Fibroblast of lung (primary cell): ENCODE data around the gene HMG20A. TPM values are rescaled to one million over a fixed set of nuclear protein-coding genes. Genes with fewer than 3 reads are reported as not detected.
A peak's percentile ranks its signal among the peaks of the same experiment; 100 is the strongest.

Experiments used
- DNase-seq, 2 donors: peaks; one replicate each; pipeline versions ENCODE4 v3.0.0 to v3.0.0-alpha.2; 2010; ENCODE audit warnings: low read depth in 2 of 2
- H2AFZ ChIP-seq: 2 replicates; pipeline ENCODE4 v1.5.1; 2012; ENCODE audit warnings: low read length, control low read depth, inconsistent platforms
- H3K27ac ChIP-seq: 2 replicates; pipeline ENCODE4 v1.5.1; 2011; ENCODE audit warnings: low read length, control low read depth; ENCODE audit not compliant: insufficient read depth
- H3K27me3 ChIP-seq: 2 replicates; pipeline ENCODE4 v1.5.1; 2011; ENCODE audit warnings: mild to moderate bottlenecking, low read length; ENCODE audit not compliant: control insufficient read depth, insufficient read depth
- H3K36me3 ChIP-seq: 2 replicates; pipeline ENCODE4 v1.5.1; 2011; ENCODE audit warnings: low read length; ENCODE audit not compliant: control insufficient read depth, insufficient read depth
- H3K4me1 ChIP-seq: 2 replicates; pipeline ENCODE4 v1.5.1; 2011; ENCODE audit warnings: low read length; ENCODE audit not compliant: control insufficient read depth, insufficient read depth; ENCODE audit errors: extremely low read depth
- H3K4me2 ChIP-seq: 2 replicates; pipeline ENCODE4 v1.5.1; 2011; ENCODE audit warnings: low read length, control low read depth; ENCODE audit not compliant: insufficient read depth; ENCODE audit errors: extremely low read depth
- H3K4me3 ChIP-seq, 4 experiments: fragments of 200-600 bp in 1 of 4; sonication (generic) in 1 of 4; replicated peaks in 1 of 4; 2 replicates each; pipeline ENCODE4 v1.5.1; 2011 to 2016; ENCODE audit warnings: low read length in 4 of 4, low read depth in 3 of 4, mild to moderate bottlenecking in 3 of 4, control low read depth in 2 of 4, inconsistent platforms in 1 of 4, mixed read lengths in 1 of 4; ENCODE audit not compliant: insufficient read depth in 1 of 4; ENCODE audit errors: control extremely low read depth in 1 of 4
- H3K79me2 ChIP-seq: 2 replicates; pipeline ENCODE4 v1.5.1; 2012; ENCODE audit warnings: mild to moderate bottlenecking, low read length, inconsistent platforms; ENCODE audit not compliant: control insufficient read depth, insufficient read depth
- H3K9ac ChIP-seq: 2 replicates; pipeline ENCODE4 v1.5.1; 2011; ENCODE audit warnings: mild to moderate bottlenecking, low read length, control low read depth; ENCODE audit not compliant: insufficient read depth
- H3K9me3 ChIP-seq: 2 replicates; pipeline ENCODE4 v1.5.1; 2012; ENCODE audit warnings: low read depth, low read length; ENCODE audit not compliant: control insufficient read depth, insufficient read depth
- H4K20me1 ChIP-seq: 2 replicates; pipeline ENCODE4 v1.5.1; 2011; ENCODE audit warnings: low read length; ENCODE audit not compliant: control insufficient read depth, insufficient read depth; ENCODE audit errors: extremely low read depth
- CTCF ChIP-seq, 2 donors: IDR thresholded peaks in 1 of 2; conservative IDR thresholded peaks in 1 of 2; 1 replicate in 1 of 2; 2 replicates in 1 of 2; pipeline ENCODE4 v1.5.1; 2011 to 2012; ENCODE audit warnings: low read length in 2 of 2, control low read depth in 1 of 2, inconsistent platforms in 1 of 2, low read depth in 1 of 2, mild to moderate bottlenecking in 1 of 2
- EZH2 ChIP-seq: IDR thresholded peaks from 2 replicates; pipeline ENCODE4 v1.5.1; 2012; ENCODE audit warnings: low read length, control low read depth, mild to moderate bottlenecking; ENCODE audit errors: missing control alignments
- polyA plus RNA-seq, 2 donors: library from polyadenylated mRNA; depleted of rRNA in 1 of 2; stranded (reverse) in 1 of 2; unstranded in 1 of 2; fragments of >200 nt; gene quantifications; 2 replicates each; pipeline ENCODE4 v1.2.1, GENCODE V29; 2011 to 2012; ENCODE audit warnings: missing spikeins in 1 of 2
- total RNA-seq: library from RNA; depleted of rRNA; stranded (reverse); fragments of >200 nt; gene quantifications from 2 replicates; pipeline ENCODE4 v1.2.1, GENCODE V29; 2014

The HMG20A gene
- total and polyA plus RNA-seq, 2 donors (not counting 1 experiment from before 2014, with no cell fraction given): 26.3 to 38.0 TPM

GRCh38 chr15:77413699-77414349 is 6.9 kb upstream of the HMG20A start:
- DNase-seq: no peak
- no peaks in the 10 kb centered on the region for H3K36me3 ChIP-seq
- H3K27me3 ChIP-seq: no peaks in the 10 kb centered on the region
- H3K9ac ChIP-seq: no peak overlapping the region
- H3K4me3 ChIP-seq: no peak overlapping the region
- no peak overlapping the region for H3K27ac ChIP-seq
- H2AFZ ChIP-seq: no peak overlapping the region
- TF ChIP-seq EZH2 (no peak), CTCF (conservative IDR thresholded peaks at IDR 0.05 in 1 of 2, IDR thresholded peaks at IDR 0.05 in 1 of 2; ENCODE audit: low read depth in 1 of 2, low read length in 2 of 2) (no peak)
- H3K4me1 ChIP-seq: peaks cover 20% of the 10 kb centered on the region
- no peak overlapping the region for H3K4me2 ChIP-seq
- H3K9me3 ChIP-seq: no peaks in the 10 kb centered on the region
- H3K79me2 ChIP-seq: peaks cover 97% of the 10 kb centered on the region
- H4K20me1 ChIP-seq: peaks cover 8% of the 10 kb centered on the region

GRCh38 chr15:77414789-77415442 is 5.8 kb upstream of the HMG20A start:
- Histone ChIP-seq H3K4me1 (peaks cover 20% of the 10 kb centered on the region), H3K36me3 (no peaks in the 10 kb centered on the region), H3K9ac (no peak overlapping the region), H3K4me2 (no peak overlapping the region), H3K27me3 (no peaks in the 10 kb centered on the region), H3K27ac (no peak overlapping the region), H3K79me2 (peaks cover 95% of the 10 kb centered on the region), H4K20me1 (peaks cover 8% of the 10 kb centered on the region), H3K4me3 (no peak overlapping the region), H3K9me3 (no peaks in the 10 kb centered on the region), H2AFZ (no peak overlapping the region)
- TF ChIP-seq CTCF (conservative IDR thresholded peaks at IDR 0.05 in 1 of 2, IDR thresholded peaks at IDR 0.05 in 1 of 2; ENCODE audit: low read depth in 1 of 2, low read length in 2 of 2): no peak
- TF ChIP-seq EZH2: no peak
- no peak for DNase-seq

- Histone ChIP-seq H2AFZ (no peak overlapping the region), H3K4me2 (peak overlapping the region; percentile 52), H3K27ac (no peak overlapping the region), H4K20me1 (peaks cover 8% of the 10 kb centered on the region), H3K79me2 (peaks cover 88% of the 10 kb centered on the region), H3K36me3 (no peaks in the 10 kb centered on the region), H3K27me3 (no peaks in the 10 kb centered on the region), H3K9ac (no peak overlapping the region), H3K4me1 (peaks cover 20% of the 10 kb centered on the region), H3K4me3 (no peak overlapping the region), H3K9me3 (no peaks in the 10 kb centered on the region)
- DNase-seq: no peak
- TF ChIP-seq CTCF (conservative IDR thresholded peaks at IDR 0.05 in 1 of 2, IDR thresholded peaks at IDR 0.05 in 1 of 2; ENCODE audit: low read depth in 1 of 2, low read length in 2 of 2) (no peak), EZH2 (no peak)
Observed at GRCh38 chr15:77415450-77416147, 5.1 kb upstream of the HMG20A start.
